K562 (cell line): ENCODE measurements around the gene TRAPPC5. TPM values are rescaled to one million over a fixed set of nuclear protein-coding genes. Genes with fewer than 3 reads are reported as not detected.

ENCODE experiments used
- CEBPB ChIP-seq: fragments of 450-650 bp; IDR thresholded peaks from 2 replicates; pipeline ENCODE4 v1.6.1; 2016; ENCODE audit warnings: missing genetic modification characterization, missing compliant biosample characterization
- CHD4 ChIP-seq: fragments of 200-600 bp; sonication (generic); IDR thresholded peaks from 3 replicates; pipeline ENCODE4 v1.6.1; 2012; ENCODE audit warnings: low read depth, mild to moderate bottlenecking, mixed read lengths, low read length, inconsistent platforms; ENCODE audit not compliant: insufficient read depth, insufficient replicate concordance, poor library complexity, severe bottlenecking
- EWSR1 ChIP-seq: fragments of 450-650 bp; IDR thresholded peaks from 2 replicates; pipeline ENCODE4 v1.6.1; 2018; ENCODE audit warnings: borderline replicate concordance, mild to moderate bottlenecking, low read depth, moderate library complexity; ENCODE audit not compliant: partially characterized antibody
- GABPB1 ChIP-seq: sonication (generic); formaldehyde crosslinking; IDR thresholded peaks from 2 replicates; pipeline ENCODE4 v1.8.0; 2022; ENCODE audit warnings: mild to moderate bottlenecking, missing genetic modification reagents
- HIVEP1 ChIP-seq: fragments of 250-450 bp; sonication (Bioruptor Pico); IDR thresholded peaks from 2 replicates; pipeline ENCODE4 v1.4.0; 2020; ENCODE audit warnings: mild to moderate bottlenecking
- HLTF ChIP-seq: fragments of 450-650 bp; IDR thresholded peaks from 2 replicates; pipeline ENCODE4 v1.6.1; 2016
- HNRNPUL1 ChIP-seq: fragments of 200-400 bp; formaldehyde crosslinking; IDR thresholded peaks from 2 replicates; pipeline ENCODE4 v1.6.1; 2017; ENCODE audit warnings: low read length
- MAZ ChIP-seq, 2 experiments: fragments of 450-650 bp in 1 of 2; sonication (generic) in 1 of 2; formaldehyde crosslinking; IDR thresholded peaks in 1 of 2; conservative IDR thresholded peaks in 1 of 2; 2 replicates each; pipeline versions ENCODE4 v1.4.0 to v1.5.0; 2020; ENCODE audit warnings: mild to moderate bottlenecking in 1 of 2, missing genetic modification reagents in 1 of 2
- MTA2 ChIP-seq: fragments of 450-650 bp; IDR thresholded peaks from 2 replicates; pipeline ENCODE4 v1.6.1; 2016; ENCODE audit warnings: low read depth
- MYNN ChIP-seq, 2 experiments: sonication (generic); formaldehyde crosslinking in 1 of 2; IDR thresholded peaks; 2 replicates each; pipeline versions ENCODE4 v1.5.0 to v1.6.1; 2016 to 2020; ENCODE audit warnings: antibody characterized with exemption in 1 of 2, missing genetic modification reagents in 1 of 2
- POLR2H ChIP-seq: IDR thresholded peaks from 2 replicates; pipeline ENCODE4 v1.6.1; 2016; ENCODE audit warnings: missing genetic modification characterization, low read depth, mild to moderate bottlenecking, control low read depth, missing compliant biosample characterization, moderate library complexity
- POLR3A ChIP-seq: IDR thresholded peaks from 2 replicates; pipeline ENCODE4 v1.6.1; 2011; ENCODE audit warnings: borderline replicate concordance, mild to moderate bottlenecking, moderate library complexity; ENCODE audit not compliant: insufficient read length, insufficient read depth; ENCODE audit errors: extremely low read depth
- PTRF ChIP-seq: fragments of 450-650 bp; IDR thresholded peaks from 2 replicates; pipeline ENCODE4 v1.6.1; 2016; ENCODE audit warnings: mild to moderate bottlenecking, missing genetic modification characterization, missing compliant biosample characterization
- SAFB ChIP-seq: fragments of 200-400 bp; formaldehyde crosslinking; IDR thresholded peaks from 2 replicates; pipeline ENCODE4 v1.6.1; 2017; ENCODE audit warnings: low read depth, low read length, borderline replicate concordance
- SMAD4 ChIP-seq: fragments of 250-450 bp; sonication (Bioruptor Pico); conservative IDR thresholded peaks from 2 replicates; pipeline ENCODE4 v1.8.0; 2021; ENCODE audit warnings: inconsistent platforms, mild to moderate bottlenecking, moderate library complexity
- TEAD4 ChIP-seq, 2 experiments: sonication (generic) in 1 of 2; formaldehyde crosslinking in 1 of 2; IDR thresholded peaks; 2 replicates each; pipeline versions ENCODE4 v1.6.1 to v1.8.0; 2012 to 2022; ENCODE audit warnings: borderline replicate concordance in 1 of 2, inconsistent platforms in 1 of 2, low read length in 1 of 2, mild to moderate bottlenecking in 1 of 2, missing genetic modification reagents in 1 of 2
- TSC22D4 ChIP-seq: fragments of 450-650 bp; IDR thresholded peaks from 2 replicates; pipeline ENCODE4 v1.6.1; 2016; ENCODE audit warnings: missing genetic modification characterization, missing biosample characterization, control low read depth
- ZNF3 ChIP-seq: fragments of 250-450 bp; sonication (Bioruptor Pico); IDR thresholded peaks from 2 replicates; pipeline ENCODE4 v1.5.0; 2021; ENCODE audit warnings: mild to moderate bottlenecking, moderate library complexity
- ZNF324 ChIP-seq: fragments of 250-450 bp; sonication (Bioruptor Pico); IDR thresholded peaks from 2 replicates; pipeline ENCODE4 v1.4.0; 2020; ENCODE audit warnings: mild to moderate bottlenecking
- ZNF780A ChIP-seq: fragments of 250-450 bp; sonication (Bioruptor Pico); IDR thresholded peaks from 2 replicates; pipeline ENCODE4 v1.5.0; 2021; ENCODE audit warnings: mild to moderate bottlenecking
- polyA plus RNA-seq, 8 experiments: library from polyadenylated mRNA; depleted of rRNA in 4 of 8; stranded (reverse) in 5 of 8; unstranded in 3 of 8; fragments of >200 nt; fragmentation: Nextera tagmentation in 2 of 8; fragmentation: Illumina TruSeq in 1 of 8; extraction: Ambion mirVana in 2 of 8; extraction: Trizol in 1 of 8; gene quantifications; 2 replicates each; pipeline versions ENCODE4 v1.2.1 to v1.2.3, GENCODE V29; 2011 to 2014; ENCODE audit warnings: inconsistent platforms in 1 of 8, missing spikeins in 1 of 8
- total RNA-seq, 7 experiments: library from RNA; depleted of rRNA in 6 of 7; stranded (reverse); fragments of >200 nt in 6 of 7; fragmentation: Illumina TruSeq in 2 of 7; extraction: Trizol in 2 of 7; gene quantifications; 2 replicates each; pipeline versions ENCODE4 v1.2.1 to v1.2.3, GENCODE V29; 2011 to 2021; ENCODE audit warnings: low replicate concordance in 1 of 7
- TF ChIP-seq, protein P1 (sequence below): fragments of 250-450 bp; sonication (Bioruptor Pico); IDR thresholded peaks from 2 replicates; pipeline ENCODE4 v1.8.0; 2022; ENCODE audit warnings: moderate library complexity, mild to moderate bottlenecking, inconsistent platforms
- TF ChIP-seq, protein P2 (sequence below): sonication (generic); IDR thresholded peaks from 2 replicates; pipeline ENCODE4 v1.6.1; 2016
- TF ChIP-seq, protein P3 (sequence below): fragments of 450-650 bp; IDR thresholded peaks from 2 replicates; pipeline ENCODE4 v1.6.1; 2016; ENCODE audit warnings: borderline replicate concordance

Gene TRAPPC5
- total and polyA plus RNA-seq, 9 of the 15 experiments (the other 6 are each of a cell fraction or from before 2014, with no cell fraction given), result 2.0 to 76.9 (median 29.3) TPM

DNA sequence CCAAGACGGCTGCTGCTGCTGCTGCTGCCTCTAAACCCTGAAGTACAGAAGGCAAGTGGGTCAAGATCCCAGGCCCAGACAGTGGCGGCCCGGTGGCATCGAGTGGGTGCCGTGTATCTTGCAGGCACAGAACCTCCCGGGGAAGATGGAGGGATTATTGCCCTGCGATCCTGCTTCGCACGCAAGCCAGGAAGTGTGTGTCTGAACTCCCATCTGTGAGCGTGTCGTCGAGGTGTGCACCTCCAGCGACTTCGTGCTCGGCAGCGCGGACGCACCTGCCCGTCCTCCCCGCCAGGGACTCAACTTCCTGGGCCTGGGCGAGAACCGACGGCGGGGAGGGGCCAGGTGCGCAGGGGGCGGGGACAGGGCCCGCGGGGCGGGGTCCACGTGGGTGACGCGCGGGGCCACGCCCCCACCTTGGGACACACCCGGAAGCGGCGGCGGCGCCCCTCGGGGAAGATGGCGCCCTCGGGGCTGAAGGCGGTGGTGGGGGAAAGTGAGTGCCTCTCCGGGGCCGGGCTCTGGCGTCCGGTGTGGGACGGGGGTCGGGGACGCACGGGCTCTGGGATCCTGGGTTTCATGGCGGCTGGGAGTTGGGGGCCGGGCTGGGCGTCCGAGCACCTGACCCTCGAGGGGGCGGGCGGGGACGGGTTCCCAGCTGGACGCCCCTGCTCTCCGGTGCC lies 43.8 kb upstream of the TRAPPC5 start, which contains the start of gene STXBP2 (continued):
- no peak for TF ChIP-seq EWSR1
- TF ChIP-seq CHD4, result no peak
- TF ChIP-seq, protein P1, sequence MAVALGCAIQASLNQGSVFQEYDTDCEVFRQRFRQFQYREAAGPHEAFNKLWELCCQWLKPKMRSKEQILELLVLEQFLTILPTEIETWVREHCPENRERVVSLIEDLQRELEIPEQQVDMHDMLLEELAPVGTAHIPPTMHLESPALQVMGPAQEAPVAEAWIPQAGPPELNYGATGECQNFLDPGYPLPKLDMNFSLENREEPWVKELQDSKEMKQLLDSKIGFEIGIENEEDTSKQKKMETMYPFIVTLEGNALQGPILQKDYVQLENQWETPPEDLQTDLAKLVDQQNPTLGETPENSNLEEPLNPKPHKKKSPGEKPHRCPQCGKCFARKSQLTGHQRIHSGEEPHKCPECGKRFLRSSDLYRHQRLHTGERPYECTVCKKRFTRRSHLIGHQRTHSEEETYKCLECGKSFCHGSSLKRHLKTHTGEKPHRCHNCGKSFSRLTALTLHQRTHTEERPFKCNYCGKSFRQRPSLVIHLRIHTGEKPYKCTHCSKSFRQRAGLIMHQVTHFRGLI (CRISPR knock-in tag), result no peak
- TF ChIP-seq TEAD4 (IDR thresholded peaks at IDR 0.05; ENCODE audit: low read length), result no peak
- TF ChIP-seq TEAD4 (CRISPR knock-in tag; IDR thresholded peaks at IDR 0.05; ENCODE audit: borderline replicate concordance), result no peak
- no peak for TF ChIP-seq ZNF780A (CRISPR knock-in tag)
- no peak for TF ChIP-seq PTRF (tag)
- peak; percentile 52; the same call in 1 of the 2 replicates for TF ChIP-seq POLR2H
- TF ChIP-seq ZNF3 (CRISPR knock-in tag), result no peak
- peak; percentile 63; the same call in 1 of the 2 replicates for TF ChIP-seq GABPB1 (CRISPR knock-in tag)
- TF ChIP-seq MTA2, result no peak
- TF ChIP-seq MYNN (IDR thresholded peaks at IDR 0.05), result no peak
- TF ChIP-seq MYNN (CRISPR knock-in tag; IDR thresholded peaks at IDR 0.05), result no peak
- TF ChIP-seq, protein P2, sequence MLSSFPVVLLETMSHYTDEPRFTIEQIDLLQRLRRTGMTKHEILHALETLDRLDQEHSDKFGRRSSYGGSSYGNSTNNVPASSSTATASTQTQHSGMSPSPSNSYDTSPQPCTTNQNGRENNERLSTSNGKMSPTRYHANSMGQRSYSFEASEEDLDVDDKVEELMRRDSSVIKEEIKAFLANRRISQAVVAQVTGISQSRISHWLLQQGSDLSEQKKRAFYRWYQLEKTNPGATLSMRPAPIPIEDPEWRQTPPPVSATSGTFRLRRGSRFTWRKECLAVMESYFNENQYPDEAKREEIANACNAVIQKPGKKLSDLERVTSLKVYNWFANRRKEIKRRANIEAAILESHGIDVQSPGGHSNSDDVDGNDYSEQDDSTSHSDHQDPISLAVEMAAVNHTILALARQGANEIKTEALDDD, result no peak
- no peak for TF ChIP-seq SAFB
- TF ChIP-seq, protein P3, sequence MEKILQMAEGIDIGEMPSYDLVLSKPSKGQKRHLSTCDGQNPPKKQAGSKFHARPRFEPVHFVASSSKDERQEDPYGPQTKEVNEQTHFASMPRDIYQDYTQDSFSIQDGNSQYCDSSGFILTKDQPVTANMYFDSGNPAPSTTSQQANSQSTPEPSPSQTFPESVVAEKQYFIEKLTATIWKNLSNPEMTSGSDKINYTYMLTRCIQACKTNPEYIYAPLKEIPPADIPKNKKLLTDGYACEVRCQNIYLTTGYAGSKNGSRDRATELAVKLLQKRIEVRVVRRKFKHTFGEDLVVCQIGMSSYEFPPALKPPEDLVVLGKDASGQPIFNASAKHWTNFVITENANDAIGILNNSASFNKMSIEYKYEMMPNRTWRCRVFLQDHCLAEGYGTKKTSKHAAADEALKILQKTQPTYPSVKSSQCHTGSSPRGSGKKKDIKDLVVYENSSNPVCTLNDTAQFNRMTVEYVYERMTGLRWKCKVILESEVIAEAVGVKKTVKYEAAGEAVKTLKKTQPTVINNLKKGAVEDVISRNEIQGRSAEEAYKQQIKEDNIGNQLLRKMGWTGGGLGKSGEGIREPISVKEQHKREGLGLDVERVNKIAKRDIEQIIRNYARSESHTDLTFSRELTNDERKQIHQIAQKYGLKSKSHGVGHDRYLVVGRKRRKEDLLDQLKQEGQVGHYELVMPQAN, result no peak
- TF ChIP-seq MAZ (CRISPR knock-in tag; conservative IDR thresholded peaks at IDR 0.05 in 1 of 2, IDR thresholded peaks at IDR 0.05 in 1 of 2), result peak; percentile 55 to 65
- no peak for TF ChIP-seq HLTF
- no peak for TF ChIP-seq TSC22D4 (tag)
- no peak for TF ChIP-seq POLR3A
- TF ChIP-seq CEBPB (tag), result peak; percentile 55; the same call in 1 of the 2 replicates
- 0 out of 2 replicates have a peak, but pooled peaks have one; percentile 27 for TF ChIP-seq SMAD4 (CRISPR knock-in tag)
- TF ChIP-seq HIVEP1 (CRISPR knock-in tag), result no peak
- no peak for TF ChIP-seq ZNF324 (CRISPR knock-in tag)
- no peak for TF ChIP-seq HNRNPUL1
